ENCODE data around the gene CCDC91.
"Not testable (repeated sequence)": the region's sequence is repeated elsewhere in the genome, so short reads cannot be mapped to it uniquely, and the experiment has no call there.

The CCDC91 gene

GRCh38 chr12:28369483-28369882 is 179.2 kb downstream of the CCDC91 start:
- peaks cover 56% of the 10 kb centered on the region for H3K9me3 ChIP-seq
- H3K4me2 ChIP-seq, result no peak overlapping the region
- H3K27ac ChIP-seq, result no peak overlapping the region
- H3K4me1 ChIP-seq, result no peaks in the 10 kb centered on the region
- no peaks in the 10 kb centered on the region for H4K20me1 ChIP-seq
- no peak overlapping the region for H3K9ac ChIP-seq
- no peaks in the 10 kb centered on the region for H3K27me3 ChIP-seq
- TF ChIP-seq Cebpa-rat (IDR thresholded peaks at IDR 0.05), result no peak
- peaks cover 26% of the 10 kb centered on the region for H3K36me3 ChIP-seq
- H3K4me3 ChIP-seq, result 0 out of 2 replicates have a peak overlapping the region, but pooled peaks have one; percentile 12

GRCh38 chr12:28374556-28374955 is 184.3 kb downstream of the CCDC91 start:
- Histone ChIP-seq H3K4me3 (no peak overlapping the region), H3K27me3 (no peaks in the 10 kb centered on the region), H3K27ac (no peak overlapping the region), H3K36me3 (peaks cover 11% of the 10 kb centered on the region), H3K9ac (no peak overlapping the region), H3K9me3 (peaks cover 30% of the 10 kb centered on the region), H4K20me1 (no peaks in the 10 kb centered on the region), H3K4me1 (peaks cover 5% of the 10 kb centered on the region; the same call in 1 of the 2 replicates), H3K4me2 (no peak overlapping the region)
- TF ChIP-seq Cebpa-rat (IDR thresholded peaks at IDR 0.05), result no peak

- no peak overlapping the region for H3K9ac ChIP-seq
- H3K27ac ChIP-seq, result no peak overlapping the region
- TF ChIP-seq Cebpa-rat (IDR thresholded peaks at IDR 0.05), result no peak
- no peak overlapping the region for H3K4me2 ChIP-seq
- no peaks in the 10 kb centered on the region for H4K20me1 ChIP-seq
- peaks cover 5% of the 10 kb centered on the region; the same call in 1 of the 2 replicates for H3K4me1 ChIP-seq
- no peaks in the 10 kb centered on the region for H3K9me3 ChIP-seq
- H3K4me3 ChIP-seq, result no peak overlapping the region
- no peaks in the 10 kb centered on the region for H3K27me3 ChIP-seq
- H3K36me3 ChIP-seq, result no peaks in the 10 kb centered on the region
Measured at GRCh38 chr12:28378736-28379135, 188.5 kb downstream of the CCDC91 start.

- H3K9ac ChIP-seq, H3K27ac ChIP-seq, H3K4me1 ChIP-seq, H4K20me1 ChIP-seq, H3K4me2 ChIP-seq, H3K27me3 ChIP-seq, H3K4me3 ChIP-seq, H3K9me3 ChIP-seq, H3K36me3 ChIP-seq: not testable (repeated sequence)
Measured at GRCh38 chr12:28379779-28380178, 189.5 kb downstream of the CCDC91 start.

- no peak for TF ChIP-seq Cebpa-rat (IDR thresholded peaks at IDR 0.05)
- Histone ChIP-seq H3K27ac (no peak overlapping the region), H3K4me3 (no peak overlapping the region), H3K36me3 (no peaks in the 10 kb centered on the region), H3K27me3 (no peaks in the 10 kb centered on the region), H3K4me2 (no peak overlapping the region), H3K9ac (no peak overlapping the region), H4K20me1 (no peaks in the 10 kb centered on the region), H3K4me1 (peaks cover 5% of the 10 kb centered on the region; the same call in 1 of the 2 replicates), H3K9me3 (no peaks in the 10 kb centered on the region)
Measured at GRCh38 chr12:28383368-28383767, 193.1 kb downstream of the CCDC91 start.

- Histone ChIP-seq H3K27ac (no peak overlapping the region), H3K36me3 (no peaks in the 10 kb centered on the region), H3K4me1 (peaks cover 10% of the 10 kb centered on the region; the same call in 1 of the 2 replicates), H3K9ac (no peak overlapping the region), H3K4me3 (no peak overlapping the region), H3K9me3 (no peaks in the 10 kb centered on the region), H3K27me3 (no peaks in the 10 kb centered on the region), H4K20me1 (no peaks in the 10 kb centered on the region), H3K4me2 (no peak overlapping the region)
- TF ChIP-seq Cebpa-rat (IDR thresholded peaks at IDR 0.05), result no peak
Measured at GRCh38 chr12:28388879-28389278, 198.6 kb downstream of the CCDC91 start.

- TF ChIP-seq Cebpa-rat (IDR thresholded peaks at IDR 0.05), result no peak
- H3K36me3 ChIP-seq, result no peaks in the 10 kb centered on the region
- no peak overlapping the region for H3K9ac ChIP-seq
- H3K27me3 ChIP-seq, result no peaks in the 10 kb centered on the region
- H3K9me3 ChIP-seq, result no peaks in the 10 kb centered on the region
- H3K4me2 ChIP-seq, result no peak overlapping the region
- no peak overlapping the region for H3K4me3 ChIP-seq
- H3K27ac ChIP-seq, result no peak overlapping the region
- peaks cover 23% of the 10 kb centered on the region for H3K4me1 ChIP-seq
- no peaks in the 10 kb centered on the region for H4K20me1 ChIP-seq
Measured at GRCh38 chr12:28390206-28390605, 199.9 kb downstream of the CCDC91 start.

GRCh38 chr12:28390761-28391385 is 200.6 kb downstream of the CCDC91 start:
- H4K20me1 ChIP-seq, result no peaks in the 10 kb centered on the region
- no peaks in the 10 kb centered on the region for H3K36me3 ChIP-seq
- H3K9ac ChIP-seq, result no peak overlapping the region
- no peak overlapping the region for H3K4me3 ChIP-seq
- H3K27ac ChIP-seq, result no peak overlapping the region
- H3K9me3 ChIP-seq, result no peaks in the 10 kb centered on the region
- no peak overlapping the region for H3K4me2 ChIP-seq
- H3K27me3 ChIP-seq, result no peaks in the 10 kb centered on the region
- peaks cover 29% of the 10 kb centered on the region for H3K4me1 ChIP-seq
- no peak for TF ChIP-seq Cebpa-rat (IDR thresholded peaks at IDR 0.05)

GRCh38 chr12:28409892-28410291 is 219.6 kb downstream of the CCDC91 start:
- no peak for TF ChIP-seq Cebpa-rat (IDR thresholded peaks at IDR 0.05)
- Histone ChIP-seq H3K27ac (no peak overlapping the region), H3K4me1 (no peaks in the 10 kb centered on the region), H3K4me2 (no peak overlapping the region), H3K4me3 (no peak overlapping the region), H3K36me3 (peaks cover 6% of the 10 kb centered on the region; the same call in 1 of the 2 replicates), H3K27me3 (no peaks in the 10 kb centered on the region), H3K9me3 (peaks cover 5% of the 10 kb centered on the region; the same call in 1 of the 2 replicates), H3K9ac (no peak overlapping the region), H4K20me1 (no peaks in the 10 kb centered on the region)

- no peak overlapping the region for H3K4me3 ChIP-seq
Measured at GRCh38 chr12:28413460-28414109, 223.3 kb downstream of the CCDC91 start.

More at GRCh38 chr12:28413460-28414109, 223.3 kb downstream of the CCDC91 start:
- H4K20me1 ChIP-seq, result no peaks in the 10 kb centered on the region
- no peaks in the 10 kb centered on the region for H3K27me3 ChIP-seq
- H3K4me2 ChIP-seq, result no peak overlapping the region
- H3K9ac ChIP-seq, result no peak overlapping the region
- H3K4me1 ChIP-seq, result no peaks in the 10 kb centered on the region
- peaks cover 5% of the 10 kb centered on the region; the same call in 1 of the 2 replicates for H3K9me3 ChIP-seq
- TF ChIP-seq Cebpa-rat (IDR thresholded peaks at IDR 0.05), result no peak
- H3K36me3 ChIP-seq, result peaks cover 6% of the 10 kb centered on the region; the same call in 1 of the 2 replicates
- H3K27ac ChIP-seq, result no peak overlapping the region
